Smooth muscle cell (in vitro differentiated cells): Measurements from ENCODE around the gene RPL22L1. TPM values are rescaled to one million over a fixed set of nuclear protein-coding genes. Genes with fewer than 3 reads are reported as not detected.
"Not testable (repeated sequence)": the region's sequence is repeated elsewhere in the genome, so short reads cannot be mapped to it uniquely, and the experiment has no call there.

Source experiments
- DNase-seq: peaks from one replicate; lab custom pipeline; 2025; ENCODE audit not compliant: unreplicated experiment; lab: John Stamatoyannopoulos, UW
- H2AFZ ChIP-seq: fragments of 200-600 bp; sonication (generic); 2 replicates; pipeline ENCODE4 v1.6.0; 2016; ENCODE audit warnings: antibody characterized with exemption, low read depth, mild to moderate bottlenecking
- H3F3A ChIP-seq: fragments of 200-600 bp; sonication (generic); 2 replicates; pipeline ENCODE4 v1.6.0; 2017; ENCODE audit warnings: antibody characterized with exemption, low read depth
- H3K27ac ChIP-seq: fragments of 200-600 bp; sonication (generic); 2 replicates; pipeline ENCODE4 v1.5.1; 2016; ENCODE audit warnings: low read depth, mild to moderate bottlenecking
- H3K27me3 ChIP-seq: fragments of 200-600 bp; sonication (generic); 2 replicates; pipeline ENCODE4 v1.6.1; 2016; ENCODE audit warnings: low read depth, mild to moderate bottlenecking
- H3K36me3 ChIP-seq: fragments of 200-600 bp; sonication (generic); 2 replicates; pipeline ENCODE4 v1.5.1; 2016; ENCODE audit warnings: low read depth
- H3K4me1 ChIP-seq: fragments of 200-600 bp; sonication (generic); 2 replicates; pipeline ENCODE4 v1.5.1; 2016; ENCODE audit warnings: low read depth
- H3K4me2 ChIP-seq: fragments of 200-600 bp; sonication (generic); 2 replicates; pipeline ENCODE4 v1.6.0; 2016; ENCODE audit warnings: mild to moderate bottlenecking
- H3K4me3 ChIP-seq: fragments of 200-600 bp; sonication (generic); 2 replicates; pipeline ENCODE4 v1.5.1; 2016; ENCODE audit warnings: mild to moderate bottlenecking
- H3K79me2 ChIP-seq: fragments of 200-600 bp; sonication (generic); 2 replicates; pipeline ENCODE4 v1.6.0; 2016; ENCODE audit warnings: low read depth, mild to moderate bottlenecking
- H3K9ac ChIP-seq: fragments of 200-600 bp; sonication (generic); 2 replicates; pipeline ENCODE4 v1.6.0; 2016; ENCODE audit warnings: low read depth
- H3K9me3 ChIP-seq: fragments of 200-600 bp; sonication (generic); replicated peaks from 2 replicates; pipeline ENCODE4 v1.5.1; 2016; ENCODE audit warnings: low read depth
- H4K20me1 ChIP-seq: fragments of 200-600 bp; sonication (generic); 2 replicates; pipeline ENCODE4 v1.6.0; 2016; ENCODE audit warnings: low read depth
- WGBS: methylation state at CpG from one replicate; pipeline ENCODE4 v1.1.7; 2016; ENCODE audit warnings: low lambda C conversion rate; 5-methylcytosine and 5-hydroxymethylcytosine counted together
- polyA plus RNA-seq: library from polyadenylated mRNA; unstranded; fragments of >200 nt; fragmentation: Nextera tagmentation; extraction: Ambion mirVana; gene quantifications from 2 replicates; pipeline ENCODE4 v1.2.1, GENCODE V29; 2016
- total RNA-seq: library from RNA; depleted of rRNA; stranded (reverse); fragments of >200 nt; gene quantifications from 2 replicates; pipeline ENCODE4 v1.2.3, GENCODE V29; 2014
- TF ChIP-seq, protein P1 (sequence below): fragments of 200-600 bp; sonication (generic); IDR thresholded peaks from 2 replicates; pipeline ENCODE4 v1.5.1; 2017; ENCODE audit warnings: borderline replicate concordance, mild to moderate bottlenecking, antibody characterized with exemption; ENCODE audit not compliant: insufficient read depth, poor library complexity, severe bottlenecking

Gene RPL22L1
- total and polyA plus RNA-seq, 2 experiments from 2014 or later, result 22.3 to 118 TPM

DNA sequence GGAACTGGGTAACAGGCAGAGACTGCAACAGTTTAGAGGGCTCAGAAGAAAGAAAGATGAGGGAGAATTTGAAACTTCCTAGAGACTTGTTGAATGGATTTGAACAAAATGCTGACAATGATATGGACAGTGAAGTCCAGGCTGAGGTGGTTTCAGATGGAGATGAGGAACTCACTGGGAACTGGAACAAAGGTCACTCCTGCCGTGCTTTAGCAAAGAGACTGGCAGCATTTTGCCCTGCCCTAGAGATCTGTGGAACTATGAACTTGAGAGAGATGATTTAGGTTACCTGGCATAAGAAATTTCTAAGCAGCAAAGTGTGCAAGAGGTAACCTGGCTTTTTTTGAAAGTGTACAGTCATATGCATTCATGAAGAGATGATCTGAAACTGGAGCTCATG, 26.8 kb upstream of the RPL22L1 start:
- Histone ChIP-seq H3K4me3 (no peak overlapping the region), H2AFZ (no peak overlapping the region), H4K20me1 (no peaks in the 10 kb centered on the region), H3K36me3 (no peaks in the 10 kb centered on the region), H3K27ac (no peak overlapping the region), H3K27me3 (no peaks in the 10 kb centered on the region), H3K79me2 (no peaks in the 10 kb centered on the region), H3K4me1 (no peaks in the 10 kb centered on the region), H3K4me2 (no peak overlapping the region), H3F3A (no peaks in the 10 kb centered on the region), H3K9me3 (no peaks in the 10 kb centered on the region), H3K9ac (no peak overlapping the region)
- 92% methylated on average over 1 of the region's 1 CpG for WGBS
- TF ChIP-seq, protein P1, sequence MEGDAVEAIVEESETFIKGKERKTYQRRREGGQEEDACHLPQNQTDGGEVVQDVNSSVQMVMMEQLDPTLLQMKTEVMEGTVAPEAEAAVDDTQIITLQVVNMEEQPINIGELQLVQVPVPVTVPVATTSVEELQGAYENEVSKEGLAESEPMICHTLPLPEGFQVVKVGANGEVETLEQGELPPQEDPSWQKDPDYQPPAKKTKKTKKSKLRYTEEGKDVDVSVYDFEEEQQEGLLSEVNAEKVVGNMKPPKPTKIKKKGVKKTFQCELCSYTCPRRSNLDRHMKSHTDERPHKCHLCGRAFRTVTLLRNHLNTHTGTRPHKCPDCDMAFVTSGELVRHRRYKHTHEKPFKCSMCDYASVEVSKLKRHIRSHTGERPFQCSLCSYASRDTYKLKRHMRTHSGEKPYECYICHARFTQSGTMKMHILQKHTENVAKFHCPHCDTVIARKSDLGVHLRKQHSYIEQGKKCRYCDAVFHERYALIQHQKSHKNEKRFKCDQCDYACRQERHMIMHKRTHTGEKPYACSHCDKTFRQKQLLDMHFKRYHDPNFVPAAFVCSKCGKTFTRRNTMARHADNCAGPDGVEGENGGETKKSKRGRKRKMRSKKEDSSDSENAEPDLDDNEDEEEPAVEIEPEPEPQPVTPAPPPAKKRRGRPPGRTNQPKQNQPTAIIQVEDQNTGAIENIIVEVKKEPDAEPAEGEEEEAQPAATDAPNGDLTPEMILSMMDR, result no peak
- no peak for DNase-seq

DNA sequence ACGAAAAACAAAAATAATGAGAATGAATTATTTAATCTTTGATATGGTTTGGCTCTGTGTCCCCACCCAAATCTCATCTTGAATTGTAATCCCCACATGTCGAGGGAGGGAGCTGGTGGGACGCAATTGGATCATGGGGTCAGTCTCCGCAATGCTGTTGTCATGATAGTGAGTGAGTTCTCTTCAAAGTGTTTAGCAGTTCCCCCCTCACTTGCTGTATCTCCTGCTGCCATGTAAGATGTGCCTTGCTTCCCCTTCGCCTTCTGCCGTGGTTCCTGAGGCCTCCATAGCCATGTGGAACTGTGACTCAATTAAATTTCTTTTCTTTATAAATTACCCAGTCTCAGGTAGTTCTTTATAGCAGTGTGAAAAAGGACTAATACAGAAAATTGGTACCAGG, 26.3 kb upstream of the RPL22L1 start:
- not testable (repeated sequence) for H3K4me3 ChIP-seq, H3F3A ChIP-seq, H3K27me3 ChIP-seq, H3K4me1 ChIP-seq, H2AFZ ChIP-seq, H3K9me3 ChIP-seq, H3K4me2 ChIP-seq, DNase-seq, H3K36me3 ChIP-seq, H3K79me2 ChIP-seq, H3K27ac ChIP-seq, H4K20me1 ChIP-seq, H3K9ac ChIP-seq
- 97% methylated on average over 6 of the region's 6 CpGs for WGBS

DNA sequence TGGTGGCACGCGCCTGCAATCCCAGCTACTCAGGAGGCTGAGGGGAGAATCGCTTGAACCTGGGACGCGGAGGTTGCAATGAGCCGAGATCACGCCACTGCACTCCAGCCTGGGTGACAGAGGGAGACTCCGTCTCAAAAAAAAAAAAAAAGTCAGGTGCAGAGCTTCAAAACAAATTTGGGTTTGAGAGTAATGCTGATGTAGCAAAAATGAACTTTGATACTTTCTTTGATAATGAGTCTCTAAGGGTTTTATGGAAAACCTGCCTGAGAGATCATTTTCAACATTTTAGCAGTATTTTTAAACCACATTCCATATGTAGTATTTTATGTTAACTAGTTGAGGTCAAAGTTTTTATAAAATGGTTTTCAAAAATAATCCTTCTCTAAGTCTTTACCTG, 23.9 kb upstream of the RPL22L1 start:
- 98% methylated on average over 8 of the region's 8 CpGs for WGBS
- H3K27ac ChIP-seq, result no peak overlapping the region
- H3K4me1 ChIP-seq, result no peaks in the 10 kb centered on the region
- H3F3A ChIP-seq, result no peaks in the 10 kb centered on the region
- H4K20me1 ChIP-seq, result no peaks in the 10 kb centered on the region
- H3K9ac ChIP-seq, result no peak overlapping the region
- H3K4me3 ChIP-seq, result no peak overlapping the region
- H2AFZ ChIP-seq, result no peak overlapping the region
- no peak for DNase-seq
- no peaks in the 10 kb centered on the region for H3K36me3 ChIP-seq
- TF ChIP-seq, protein P1, result no peak
- H3K4me2 ChIP-seq, result no peak overlapping the region
- no peaks in the 10 kb centered on the region for H3K79me2 ChIP-seq
- no peaks in the 10 kb centered on the region for H3K27me3 ChIP-seq
- H3K9me3 ChIP-seq, result no peaks in the 10 kb centered on the region

- Histone ChIP-seq H3K9ac (no peak overlapping the region), H3K4me3 (no peak overlapping the region), H3K27ac (no peak overlapping the region), H3K4me2 (no peak overlapping the region), H3K36me3 (no peaks in the 10 kb centered on the region), H3K27me3 (no peaks in the 10 kb centered on the region), H3F3A (no peaks in the 10 kb centered on the region), H3K4me1 (no peaks in the 10 kb centered on the region), H3K79me2 (no peaks in the 10 kb centered on the region), H4K20me1 (no peaks in the 10 kb centered on the region), H2AFZ (no peak overlapping the region), H3K9me3 (no peaks in the 10 kb centered on the region)
- 86% methylated on average over 1 of the region's 1 CpG for WGBS
- DNase-seq, result no peak
- TF ChIP-seq, protein P1, result no peak
These were observed 19.6 kb upstream of the RPL22L1 start for GRCh38 chr3:170889630-170890029.
